HG02870 (cell line): Measurements from ENCODE around the gene TRUB1.
"Not testable (repeated sequence)": the region's sequence is repeated elsewhere in the genome, so short reads cannot be mapped to it uniquely, and the experiment has no call there.

Experiments used
- ATAC-seq: cut with Tn5 transposase; IDR thresholded peaks from one replicate; pipeline ENCODE4 v1.9.1; 2021; ENCODE audit warnings: mild to moderate bottlenecking, moderate library complexity; ENCODE audit not compliant: unreplicated experiment

The TRUB1 gene

GRCh38 chr10:114923551-114923950, 14.4 kb upstream of the TRUB1 start:
- no peak for ATAC-seq

- peak; percentile 84 for ATAC-seq
These were observed 12.1 kb upstream of the TRUB1 start for GRCh38 chr10:114925587-114926586.

GRCh38 chr10:114928818-114929217, 9.2 kb upstream of the TRUB1 start:
- ATAC-seq: no peak

GRCh38 chr10:114930320-114930719, 7.7 kb upstream of the TRUB1 start:
- no peak for ATAC-seq

- no peak for ATAC-seq
These were observed 6.8 kb upstream of the TRUB1 start for GRCh38 chr10:114931072-114931679.

- ATAC-seq: no peak
These were observed 5.8 kb upstream of the TRUB1 start for GRCh38 chr10:114932225-114932624.

- no peak for ATAC-seq
These were observed 5.0 kb upstream of the TRUB1 start for GRCh38 chr10:114932945-114933344.

- ATAC-seq: no peak
These were observed 4.4 kb upstream of the TRUB1 start for GRCh38 chr10:114933588-114933987.

- ATAC-seq: not testable (repeated sequence)
These were observed 4.0 kb upstream of the TRUB1 start for GRCh38 chr10:114933995-114934394.

- no peak for ATAC-seq
These were observed 830 bp downstream of the TRUB1 start for GRCh38 chr10:114938856-114939193.

GRCh38 chr10:114940735-114941134, 2.7 kb downstream of the TRUB1 start:
- no peak for ATAC-seq

GRCh38 chr10:114943000-114943399, 5.0 kb downstream of the TRUB1 start:
- ATAC-seq: no peak

- ATAC-seq: peak; percentile 81
These were observed 15.1 kb downstream of the TRUB1 start for GRCh38 chr10:114953047-114953446.

GRCh38 chr10:114955984-114956383, 18.0 kb downstream of the TRUB1 start:
- ATAC-seq: no peak

GRCh38 chr10:114956466-114956865, 18.5 kb downstream of the TRUB1 start:
- ATAC-seq: no peak

GRCh38 chr10:114957122-114957521, 19.1 kb downstream of the TRUB1 start:
- no peak for ATAC-seq

- no peak for ATAC-seq
These were observed 19.7 kb downstream of the TRUB1 start for GRCh38 chr10:114957673-114958072.

- no peak for ATAC-seq
These were observed 24.4 kb downstream of the TRUB1 start for GRCh38 chr10:114962441-114962840.

- ATAC-seq: no peak
These were observed 25.9 kb downstream of the TRUB1 start for GRCh38 chr10:114963908-114964307.

- ATAC-seq: no peak
These were observed 29.1 kb downstream of the TRUB1 start for GRCh38 chr10:114967071-114967470.

GRCh38 chr10:114970515-114970914, 32.5 kb downstream of the TRUB1 start:
- no peak for ATAC-seq

- ATAC-seq: no peak
These were observed 35.3 kb downstream of the TRUB1 start for GRCh38 chr10:114973306-114973705.
